Gastrocnemius medialis (tissue), 4 donors: ENCODE data around the gene RILP. TPM values are rescaled to one million over a fixed set of nuclear protein-coding genes. Genes with fewer than 3 reads are reported as not detected.

ENCODE experiments used
- ATAC-seq, 2 donors: fragments of 150-250 bp; one replicate each; pipeline ENCODE4 v1.9.1; 2016
- DNase-seq, 2 donors: peaks; one replicate each; pipeline ENCODE4 v3.0.0-alpha.2; 2019
- H3K27ac ChIP-seq, 4 donors: fragments of 200-600 bp; sonication (generic); 1 replicate in 1 of 4; 2 replicates in 3 of 4; pipeline ENCODE4 v1.5.1; 2016 to 2018; ENCODE audit warnings: mild to moderate bottlenecking in 2 of 4, moderate library complexity in 1 of 4
- H3K27me3 ChIP-seq, 3 donors: fragments of 200-600 bp; sonication (generic) in 2 of 3; 1 replicate in 1 of 3; 2 replicates in 2 of 3; pipeline versions ENCODE4 v1.5.1 to v1.6.0; 2016 to 2019; ENCODE audit warnings: mild to moderate bottlenecking in 1 of 3, moderate library complexity in 1 of 3
- H3K36me3 ChIP-seq, 2 donors: fragments of 200-600 bp; sonication (generic) in 1 of 2; one replicate each; pipeline ENCODE4 v1.5.1; 2017 to 2018
- H3K4me1 ChIP-seq, 2 donors: fragments of 200-600 bp; sonication (generic) in 1 of 2; one replicate each; pipeline ENCODE4 v1.5.1; 2016 to 2017; ENCODE audit warnings: mild to moderate bottlenecking in 2 of 2
- H3K4me3 ChIP-seq, 4 donors: fragments of 200-600 bp; sonication (generic) in 3 of 4; 1 replicate in 1 of 4; 2 replicates in 3 of 4; pipeline ENCODE4 v1.5.1; 2016 to 2019; ENCODE audit warnings: mild to moderate bottlenecking in 2 of 4
- H3K9me3 ChIP-seq, 3 donors: fragments of 200-600 bp; sonication (generic) in 2 of 3; 1 replicate in 1 of 3; 2 replicates in 2 of 3; pipeline ENCODE4 v1.5.1; 2016 to 2019
- POLR2A ChIP-seq, 2 donors: fragments of 450-650 bp; IDR thresholded peaks; one replicate each; pipeline ENCODE4 v1.6.1; 2017; ENCODE audit warnings: antibody characterized with exemption in 2 of 2, mild to moderate bottlenecking in 2 of 2, moderate library complexity in 2 of 2
- in situ Hi-C, 4 donors: fragments of 200-750 bp; cut with MboI; loops; one replicate each; pipeline versions ENCODE4 v1.15.0 to v1.8.0; 2017; ENCODE audit warnings: low sequenced_read_pairs in 4 of 4
- intact Hi-C: fragments of 100-400 bp; cut with DNase I; formaldehyde crosslinking; loops from one replicate; pipeline ENCODE4 v1.15.1; 2023; ENCODE audit warnings: low total_unique reads
- total RNA-seq, 4 donors: library from RNA; depleted of rRNA; stranded (reverse); fragments of >200 nt; gene quantifications; one replicate each; pipeline versions ENCODE4 v1.1.0 to v1.2.3, GENCODE V29; 2016
- TF ChIP-seq, protein P1 (sequence below), 5 experiments: fragments of 450-650 bp in 3 of 5; fragments of 200-600 bp in 2 of 5; sonication (generic) in 2 of 5; IDR thresholded peaks in 4 of 5; conservative IDR thresholded peaks in 1 of 5; 1 replicate in 4 of 5; 2 replicates in 1 of 5; pipeline ENCODE4 v1.5.1; 2016 to 2019; ENCODE audit warnings: antibody characterized with exemption in 5 of 5, mild to moderate bottlenecking in 3 of 5, moderate library complexity in 3 of 5

The RILP gene
- total RNA-seq, 4 donors from 2014 or later: 45.5 to 94.7 (median 58.9) TPM

- Histone ChIP-seq H3K4me3 (no peak overlapping the region), H3K27me3 (no peaks in the 10 kb centered on the region), H3K9me3 (no peaks in the 10 kb centered on the region), H3K27ac (no peak overlapping the region), H3K4me1 (peaks cover 7 to 8% of the 10 kb centered on the region in 2 donors), H3K36me3 (peaks cover 0 to 14% of the 10 kb centered on the region in 2 donors)
- intact Hi-C loops (no loop called here), in situ Hi-C loops (loop anchor here in 3 of 4 donors (10.0 to 25.0 kb wide), 2 partner anchors 64 to 376 kb away; partner anchors contain the start of gene BHLHA9 (in 2 of the 3))
- ATAC-seq (no peak), DNase-seq (no peak)
- TF ChIP-seq, protein P1, sequence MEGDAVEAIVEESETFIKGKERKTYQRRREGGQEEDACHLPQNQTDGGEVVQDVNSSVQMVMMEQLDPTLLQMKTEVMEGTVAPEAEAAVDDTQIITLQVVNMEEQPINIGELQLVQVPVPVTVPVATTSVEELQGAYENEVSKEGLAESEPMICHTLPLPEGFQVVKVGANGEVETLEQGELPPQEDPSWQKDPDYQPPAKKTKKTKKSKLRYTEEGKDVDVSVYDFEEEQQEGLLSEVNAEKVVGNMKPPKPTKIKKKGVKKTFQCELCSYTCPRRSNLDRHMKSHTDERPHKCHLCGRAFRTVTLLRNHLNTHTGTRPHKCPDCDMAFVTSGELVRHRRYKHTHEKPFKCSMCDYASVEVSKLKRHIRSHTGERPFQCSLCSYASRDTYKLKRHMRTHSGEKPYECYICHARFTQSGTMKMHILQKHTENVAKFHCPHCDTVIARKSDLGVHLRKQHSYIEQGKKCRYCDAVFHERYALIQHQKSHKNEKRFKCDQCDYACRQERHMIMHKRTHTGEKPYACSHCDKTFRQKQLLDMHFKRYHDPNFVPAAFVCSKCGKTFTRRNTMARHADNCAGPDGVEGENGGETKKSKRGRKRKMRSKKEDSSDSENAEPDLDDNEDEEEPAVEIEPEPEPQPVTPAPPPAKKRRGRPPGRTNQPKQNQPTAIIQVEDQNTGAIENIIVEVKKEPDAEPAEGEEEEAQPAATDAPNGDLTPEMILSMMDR (IDR thresholded peaks at IDR 0.05 in 4 of 5, conservative IDR thresholded peaks at IDR 0.05 in 1 of 5): no peak
- TF ChIP-seq POLR2A (IDR thresholded peaks at IDR 0.05): no peak
These were observed 10.9 kb downstream of the RILP start for GRCh38 chr17:1638624-1639300.

- in situ Hi-C loops: loop anchor here in 3 of 4 donors (10.0 to 25.0 kb wide), 2 partner anchors 63 to 376 kb away; partner anchors contain the start of gene BHLHA9 (in 2 of the 3)
These were observed 11.5 kb downstream of the RILP start for GRCh38 chr17:1638171-1638590.

GRCh38 chr17:1636732-1637285 lies 12.9 kb downstream of the RILP start:
- DNase-seq: no peak
- Histone ChIP-seq H3K9me3 (no peaks in the 10 kb centered on the region), H3K36me3 (peaks cover 0 to 14% of the 10 kb centered on the region in 2 donors), H3K4me3 (no peak overlapping the region), H3K27ac (no peak overlapping the region), H3K27me3 (no peaks in the 10 kb centered on the region), H3K4me1 (peaks cover 6 to 8% of the 10 kb centered on the region in 2 donors)
- intact Hi-C loops: no loop called here
- TF ChIP-seq, protein P1 (IDR thresholded peaks at IDR 0.05 in 4 of 5, conservative IDR thresholded peaks at IDR 0.05 in 1 of 5): no peak
- TF ChIP-seq POLR2A (IDR thresholded peaks at IDR 0.05): no peak
- no peak for ATAC-seq
- in situ Hi-C loops: loop anchor here in 3 of 4 donors (10.0 to 25.0 kb wide), 2 partner anchors 62 to 375 kb away; partner anchors contain the start of gene BHLHA9 (in 2 of the 3)

More at GRCh38 chr17:1638171-1638590, 11.5 kb downstream of the RILP start:
- ATAC-seq (no peak), DNase-seq (no peak)
- TF ChIP-seq, protein P1 (IDR thresholded peaks at IDR 0.05 in 4 of 5, conservative IDR thresholded peaks at IDR 0.05 in 1 of 5): no peak
- TF ChIP-seq POLR2A (IDR thresholded peaks at IDR 0.05): no peak
- Histone ChIP-seq H3K9me3 (no peaks in the 10 kb centered on the region), H3K36me3 (peaks cover 0 to 14% of the 10 kb centered on the region in 2 donors), H3K27ac (no peak overlapping the region), H3K4me3 (no peak overlapping the region), H3K4me1 (peaks cover 6 to 8% of the 10 kb centered on the region in 2 donors), H3K27me3 (no peaks in the 10 kb centered on the region)
- intact Hi-C loops: no loop called here

GRCh38 chr17:1635675-1636465 lies 13.8 kb downstream of the RILP start:
- H3K27me3 ChIP-seq: no peaks in the 10 kb centered on the region
- H3K36me3 ChIP-seq: peaks cover 0 to 14% of the 10 kb centered on the region in 2 donors
- no peaks in the 10 kb centered on the region for H3K9me3 ChIP-seq
- intact Hi-C loops: no loop called here
- no peak overlapping the region for H3K4me3 ChIP-seq
- DNase-seq (no peak), ATAC-seq (no peak)
- in situ Hi-C loops: loop anchor here in 3 of 4 donors (10.0 to 25.0 kb wide), 2 partner anchors 61 to 374 kb away; partner anchors contain the start of gene BHLHA9 (in 2 of the 3)
- H3K27ac ChIP-seq: no peak overlapping the region
- TF ChIP-seq, protein P1 (IDR thresholded peaks at IDR 0.05 in 4 of 5, conservative IDR thresholded peaks at IDR 0.05 in 1 of 5): no peak
- TF ChIP-seq POLR2A (IDR thresholded peaks at IDR 0.05): no peak
- peaks cover 6 to 10% of the 10 kb centered on the region in 2 donors for H3K4me1 ChIP-seq
